C4-2B (cell line): ENCODE results near the gene GPATCH3.
"Not testable (repeated sequence)": the region's sequence is repeated elsewhere in the genome, so short reads cannot be mapped to it uniquely, and the experiment has no call there.

Experiments used
- H3K27ac ChIP-seq: fragments of 450-650 bp; 2 replicates; pipeline ENCODE4 v1.5.1; 2017
- CTCF ChIP-seq: fragments of 450-650 bp; conservative IDR thresholded peaks from 2 replicates; pipeline ENCODE4 v1.5.1; 2017; ENCODE audit warnings: mild to moderate bottlenecking
- ZFX ChIP-seq: fragments of 450-650 bp; IDR thresholded peaks from 2 replicates; pipeline ENCODE4 v1.6.1; 2017

Gene GPATCH3

GRCh38 chr1:26879793-26880192 is 20.5 kb downstream of the GPATCH3 start:
- H3K27ac ChIP-seq = no peak overlapping the region
- no peak for TF ChIP-seq ZFX

GRCh38 chr1:26877326-26877725 is 22.9 kb downstream of the GPATCH3 start:
- no peak for TF ChIP-seq CTCF
- TF ChIP-seq ZFX = no peak
- H3K27ac ChIP-seq = no peak overlapping the region

- no peak overlapping the region for H3K27ac ChIP-seq
These were observed 25.4 kb downstream of the GPATCH3 start for GRCh38 chr1:26874896-26875295.

GRCh38 chr1:26873097-26873496 is 27.2 kb downstream of the GPATCH3 start:
- H3K27ac ChIP-seq = not testable (repeated sequence)

More at GRCh38 chr1:26874896-26875295, 25.4 kb downstream of the GPATCH3 start:
- TF ChIP-seq ZFX (no peak), CTCF (no peak)

- peak overlapping the region; percentile 80 for H3K27ac ChIP-seq
- TF ChIP-seq CTCF = no peak
- TF ChIP-seq ZFX = no peak
These were observed 35.4 kb downstream of the GPATCH3 start for GRCh38 chr1:26864610-26865480.

- peak overlapping the region; percentile 80 for H3K27ac ChIP-seq
- TF ChIP-seq CTCF = no peak
- TF ChIP-seq ZFX = no peak
These were observed 36.6 kb downstream of the GPATCH3 start for GRCh38 chr1:26863685-26864077.

- H3K27ac ChIP-seq = peak within 1 kb of the TSS; percentile 80
- TF ChIP-seq CTCF (no peak; the same call in 1 of the 2 replicates), ZFX (no peak)
These were observed 37.2 kb downstream of the GPATCH3 start, which contains the start of gene SFN for GRCh38 chr1:26862781-26863684. SFN (plus strand) TSS chr1:26863149; CDS start chr1:26863213, 64 bp downstream.

- H3K27ac ChIP-seq = no peak overlapping the region
- TF ChIP-seq ZFX = no peak
- no peak for TF ChIP-seq CTCF
These were observed 38.3 kb downstream of the GPATCH3 start for GRCh38 chr1:26861889-26862378.
